ENCODE measurements around the gene GALNT13.

- TF ChIP-seq YY1 (IDR thresholded peaks at IDR 0.05; ENCODE audit: insufficient read depth, insufficient read length) (no peak), SUZ12 (IDR thresholded peaks at IDR 0.05; ENCODE audit: extremely low read depth, insufficient read depth, insufficient read length) (no peak), ZNF274 (IDR thresholded peaks at IDR 0.05; ENCODE audit: low read depth, low read length) (no peak)
These were observed 369.2 kb downstream of the GALNT13 start for GRCh38 chr2:154240921-154241379.

All from NT2/D1 (cell line).